ENCODE measurements around the gene ZNF689.
A peak's percentile ranks its signal among the peaks of the same experiment; 100 is the strongest.

ZNF689 gene

GRCh38 chr16:30562021-30562420 is 48.2 kb downstream of the ZNF689 start:
- no peak for DNase-seq (ENCODE audit: low read depth in 2 of 2)

GRCh38 chr16:30561089-30561816 is 48.9 kb downstream of the ZNF689 start:
- no peak for DNase-seq (ENCODE audit: low read depth in 2 of 2)

GRCh38 chr16:30559690-30560089 is 50.5 kb downstream of the ZNF689 start:
- no peak for DNase-seq (ENCODE audit: low read depth in 2 of 2)

GRCh38 chr16:30558789-30559377 is 51.3 kb downstream of the ZNF689 start:
- DNase-seq (ENCODE audit: low read depth in 2 of 2) = no peak

GRCh38 chr16:30557957-30558788 is 52.0 kb downstream of the ZNF689 start, which contains the start of gene ZNF764:
ZNF764 (minus strand) TSS chr16:30558374; CDS start chr16:30558182, 192 bp downstream.
- peak; percentile 91 to 97 for DNase-seq (ENCODE audit: low read depth in 2 of 2)

- no peak for DNase-seq (ENCODE audit: low read depth in 2 of 2)
These were observed 52.6 kb downstream of the ZNF689 start for GRCh38 chr16:30557707-30557956.

GRCh38 chr16:30556125-30556473 is 54.1 kb downstream of the ZNF689 start:
- no peak for DNase-seq (ENCODE audit: low read depth in 2 of 2)

GRCh38 chr16:30555315-30556124 is 54.7 kb downstream of the ZNF689 start:
- DNase-seq (ENCODE audit: low read depth in 2 of 2) = no peak

- DNase-seq (ENCODE audit: low read depth in 2 of 2) = no peak
These were observed 55.5 kb downstream of the ZNF689 start for GRCh38 chr16:30554557-30555314.

- no peak for DNase-seq (ENCODE audit: low read depth in 2 of 2)
These were observed 56.7 kb downstream of the ZNF689 start for GRCh38 chr16:30553393-30553899.

- no peak for DNase-seq (ENCODE audit: low read depth in 2 of 2)
These were observed 57.2 kb downstream of the ZNF689 start for GRCh38 chr16:30552956-30553355.

Data from activated CD8-positive, alpha-beta memory T cell treated with anti-CD3 and anti-CD28 coated beads for 4 hours (primary cell).